ENCODE measurements around the gene GSE1.

DNA sequence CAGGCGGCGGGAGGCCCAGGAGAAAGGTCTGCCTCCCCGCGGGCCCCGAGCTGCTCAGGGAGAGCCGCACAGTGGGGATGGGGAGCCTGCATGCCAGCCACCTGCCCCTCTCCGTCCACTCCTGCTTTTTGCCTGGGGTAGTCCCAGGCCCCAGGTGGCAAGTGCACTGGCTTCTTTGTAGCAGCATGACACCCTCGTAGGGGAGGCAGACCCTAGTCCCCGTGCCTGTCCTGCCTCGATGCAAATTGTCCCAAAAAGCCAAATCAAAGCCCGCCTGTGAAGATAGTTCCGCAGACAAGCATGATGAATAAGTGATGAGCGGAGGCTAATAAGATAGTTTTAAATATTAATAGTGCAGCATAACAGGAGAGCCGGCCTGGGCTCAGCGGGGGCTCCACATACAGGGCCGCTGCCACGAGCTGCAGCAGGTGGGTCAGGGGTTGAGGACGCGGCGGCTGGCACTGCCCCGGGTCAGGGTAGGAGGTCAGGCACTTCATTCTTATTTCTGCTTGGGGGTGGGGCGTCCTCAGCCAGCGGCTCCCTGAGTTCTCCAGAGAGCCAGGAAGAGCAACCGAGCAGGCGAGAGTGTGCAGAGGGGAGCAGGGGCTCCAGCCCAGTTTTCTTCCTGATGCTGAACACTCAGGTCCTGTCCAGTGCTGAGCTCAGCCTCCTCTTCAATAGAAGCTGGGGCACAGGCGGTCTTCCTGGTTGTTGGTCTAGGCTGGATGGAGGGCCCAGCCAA is 48.8 kb downstream of the GSE1 start:
- TF ChIP-seq POLR2AphosphoS5 (IDR thresholded peaks at IDR 0.05) = no peak
- TF ChIP-seq EP300 (IDR thresholded peaks at IDR 0.05; ENCODE audit: low read depth) = no peak
- TF ChIP-seq, protein P1, sequence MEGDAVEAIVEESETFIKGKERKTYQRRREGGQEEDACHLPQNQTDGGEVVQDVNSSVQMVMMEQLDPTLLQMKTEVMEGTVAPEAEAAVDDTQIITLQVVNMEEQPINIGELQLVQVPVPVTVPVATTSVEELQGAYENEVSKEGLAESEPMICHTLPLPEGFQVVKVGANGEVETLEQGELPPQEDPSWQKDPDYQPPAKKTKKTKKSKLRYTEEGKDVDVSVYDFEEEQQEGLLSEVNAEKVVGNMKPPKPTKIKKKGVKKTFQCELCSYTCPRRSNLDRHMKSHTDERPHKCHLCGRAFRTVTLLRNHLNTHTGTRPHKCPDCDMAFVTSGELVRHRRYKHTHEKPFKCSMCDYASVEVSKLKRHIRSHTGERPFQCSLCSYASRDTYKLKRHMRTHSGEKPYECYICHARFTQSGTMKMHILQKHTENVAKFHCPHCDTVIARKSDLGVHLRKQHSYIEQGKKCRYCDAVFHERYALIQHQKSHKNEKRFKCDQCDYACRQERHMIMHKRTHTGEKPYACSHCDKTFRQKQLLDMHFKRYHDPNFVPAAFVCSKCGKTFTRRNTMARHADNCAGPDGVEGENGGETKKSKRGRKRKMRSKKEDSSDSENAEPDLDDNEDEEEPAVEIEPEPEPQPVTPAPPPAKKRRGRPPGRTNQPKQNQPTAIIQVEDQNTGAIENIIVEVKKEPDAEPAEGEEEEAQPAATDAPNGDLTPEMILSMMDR (IDR thresholded peaks at IDR 0.05) = no peak
- no peak for TF ChIP-seq POLR2A (IDR thresholded peaks at IDR 0.05)
